HG03196 (cell line): ENCODE results near the gene AP3D1.
"Not testable (repeated sequence)": the region's sequence is repeated elsewhere in the genome, so short reads cannot be mapped to it uniquely, and the experiment has no call there.

Source experiments
- ATAC-seq: cut with Tn5 transposase; IDR thresholded peaks from one replicate; pipeline ENCODE4 v1.9.1; 2021; ENCODE audit not compliant: unreplicated experiment

The AP3D1 gene

GRCh38 chr19:2091926-2092525, 59.3 kb downstream of the AP3D1 start:
- not testable (repeated sequence) for ATAC-seq

- ATAC-seq = no peak
Measured at GRCh38 chr19:2089727-2090053, 61.7 kb downstream of the AP3D1 start.

GRCh38 chr19:2089001-2089711, 62.2 kb downstream of the AP3D1 start:
- no peak for ATAC-seq

- no peak for ATAC-seq
Measured at GRCh38 chr19:2087621-2088100, 63.7 kb downstream of the AP3D1 start.

GRCh38 chr19:2086695-2087620, 64.4 kb downstream of the AP3D1 start:
- not testable (repeated sequence) for ATAC-seq

- ATAC-seq = peak; percentile 26
Measured at GRCh38 chr19:2084993-2085720, 66.2 kb downstream of the AP3D1 start.

GRCh38 chr19:2083174-2083854, 68.1 kb downstream of the AP3D1 start:
- no peak for ATAC-seq

- ATAC-seq = no peak
Measured at GRCh38 chr19:2081873-2082810, 69.2 kb downstream of the AP3D1 start.

GRCh38 chr19:2080336-2080988, 70.9 kb downstream of the AP3D1 start:
- ATAC-seq = no peak

GRCh38 chr19:2079865-2080301, 71.5 kb downstream of the AP3D1 start:
- no peak for ATAC-seq

GRCh38 chr19:2079076-2079864, 72.1 kb downstream of the AP3D1 start:
- ATAC-seq = no peak

GRCh38 chr19:2077833-2078619, 73.3 kb downstream of the AP3D1 start:
- no peak for ATAC-seq

GRCh38 chr19:2077398-2077797, 74.0 kb downstream of the AP3D1 start:
- ATAC-seq = no peak

- ATAC-seq = no peak
Measured at GRCh38 chr19:2076526-2076944, 74.8 kb downstream of the AP3D1 start.

GRCh38 chr19:2072757-2073551, 78.4 kb downstream of the AP3D1 start:
- no peak for ATAC-seq

GRCh38 chr19:2070986-2071673, 80.2 kb downstream of the AP3D1 start:
- no peak for ATAC-seq
